Hippocampal formation (tissue), 2 donors: ENCODE data around the gene CSF1R.

ENCODE experiments used
- DNase-seq, 2 donors: peaks; one replicate each; lab custom pipeline; 2025; lab: John Stamatoyannopoulos, UW

Gene CSF1R

DNA sequence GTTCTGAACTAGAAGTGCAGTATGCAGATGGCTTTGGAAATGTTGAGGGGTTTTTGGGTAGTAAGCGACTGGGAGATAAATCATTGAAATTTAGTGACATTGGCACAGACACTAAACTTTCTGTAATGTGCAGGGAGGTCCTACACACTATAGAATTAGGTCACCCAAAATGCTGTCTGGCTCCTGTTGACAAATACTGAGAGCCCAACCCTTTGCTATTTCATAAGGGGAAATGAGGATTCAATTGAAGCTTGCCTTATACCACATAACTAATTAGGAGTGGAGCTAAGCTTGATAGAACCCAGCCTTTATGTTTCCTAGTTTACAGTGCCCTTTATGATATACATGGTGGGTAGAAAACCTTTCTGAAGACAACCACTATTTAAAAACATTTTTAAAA lies 63.2 kb downstream of the CSF1R start:
- DNase-seq: no peak

DNA sequence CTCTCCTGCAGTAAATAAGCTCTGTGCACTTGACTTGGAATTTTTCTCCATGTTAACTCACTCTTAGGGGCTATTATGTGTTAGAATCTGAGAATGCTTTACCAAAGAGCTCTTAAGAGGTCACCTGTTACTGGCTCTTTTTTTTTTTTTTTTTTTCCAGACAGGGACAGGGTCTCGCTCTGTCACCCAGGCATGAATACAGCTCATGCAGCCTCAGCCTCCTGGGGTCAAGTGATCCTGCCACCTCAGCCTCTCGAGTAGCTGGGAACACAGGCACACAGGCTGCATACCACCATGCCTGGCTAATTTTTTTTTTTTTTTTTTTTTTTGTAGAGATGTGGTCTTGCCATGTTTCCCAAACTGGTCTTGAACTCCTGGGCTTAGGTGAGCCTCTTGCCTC lies 63.7 kb downstream of the CSF1R start:
- DNase-seq: no peak

DNA sequence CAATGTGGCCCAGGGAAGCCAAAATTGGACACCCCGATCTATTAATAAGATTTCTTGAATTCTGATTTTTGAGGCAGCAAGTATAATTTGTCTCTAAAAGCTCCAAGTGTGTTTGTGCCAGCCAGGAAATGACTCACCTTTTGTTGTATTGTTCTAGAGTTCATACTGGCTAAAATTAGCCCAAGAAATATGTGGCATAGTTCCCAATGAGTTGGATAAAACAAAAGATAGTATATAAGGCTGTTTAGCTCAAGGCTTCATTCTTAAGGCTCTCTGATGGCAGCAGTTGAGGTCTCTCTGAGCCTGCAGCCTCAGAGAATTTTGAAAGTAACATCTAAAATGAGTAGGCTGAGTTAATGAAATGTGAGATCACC lies 64.2 kb downstream of the CSF1R start:
- DNase-seq: no peak

DNA sequence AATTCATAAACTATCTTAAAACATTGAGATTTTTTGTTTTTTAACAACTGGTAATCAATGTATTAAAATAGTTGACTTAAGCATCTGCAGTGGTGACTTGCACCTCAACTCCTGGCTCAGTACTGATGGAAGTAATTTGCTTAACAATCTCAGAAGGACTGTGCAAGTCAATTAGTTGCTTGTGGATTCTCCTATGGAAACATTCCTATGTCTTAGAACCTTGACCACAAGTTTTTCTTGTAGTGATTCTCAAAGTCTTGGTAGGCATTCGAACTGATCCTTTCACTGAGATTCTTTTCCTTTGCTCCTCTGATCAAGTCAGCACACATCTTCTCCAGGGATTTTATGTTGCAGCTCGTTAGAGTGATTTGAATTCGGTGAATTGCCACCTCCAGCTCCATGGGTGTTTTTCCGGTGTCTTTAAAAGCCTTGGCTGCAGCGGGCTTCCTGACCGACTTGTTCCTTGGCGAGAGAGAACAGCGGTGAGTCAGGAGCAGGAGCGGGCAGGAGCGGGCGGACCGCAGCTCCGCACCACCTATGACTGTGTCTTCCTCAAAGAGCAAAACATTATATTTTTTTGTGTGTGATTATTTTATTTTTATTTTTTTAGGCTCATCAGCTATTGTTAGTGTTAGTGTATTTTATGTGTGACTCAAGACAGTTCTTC lies 64.7 kb downstream of the CSF1R start:
- peak in 1 of 2 donors; percentile 1 for DNase-seq

DNA sequence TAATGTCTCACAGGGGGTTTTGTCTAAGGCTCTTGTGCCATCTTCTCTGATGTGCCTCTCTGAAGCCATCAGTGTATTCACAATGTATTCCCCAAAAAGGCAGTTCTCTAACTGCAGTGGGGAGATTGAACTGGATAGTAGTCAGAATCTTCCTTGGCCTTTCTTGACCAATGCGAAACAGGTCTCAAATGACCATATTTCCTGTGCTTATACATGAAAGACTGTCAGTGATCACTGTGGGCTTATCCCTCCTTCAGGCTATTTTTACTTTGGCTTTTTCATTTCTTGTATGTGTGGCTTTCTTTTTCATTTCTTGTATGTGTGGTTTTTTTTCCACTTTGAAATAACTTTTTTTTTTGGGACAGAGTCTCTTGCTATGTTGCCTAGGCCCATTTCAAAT lies 66.1 kb downstream of the CSF1R start:
- DNase-seq: no peak

DNA sequence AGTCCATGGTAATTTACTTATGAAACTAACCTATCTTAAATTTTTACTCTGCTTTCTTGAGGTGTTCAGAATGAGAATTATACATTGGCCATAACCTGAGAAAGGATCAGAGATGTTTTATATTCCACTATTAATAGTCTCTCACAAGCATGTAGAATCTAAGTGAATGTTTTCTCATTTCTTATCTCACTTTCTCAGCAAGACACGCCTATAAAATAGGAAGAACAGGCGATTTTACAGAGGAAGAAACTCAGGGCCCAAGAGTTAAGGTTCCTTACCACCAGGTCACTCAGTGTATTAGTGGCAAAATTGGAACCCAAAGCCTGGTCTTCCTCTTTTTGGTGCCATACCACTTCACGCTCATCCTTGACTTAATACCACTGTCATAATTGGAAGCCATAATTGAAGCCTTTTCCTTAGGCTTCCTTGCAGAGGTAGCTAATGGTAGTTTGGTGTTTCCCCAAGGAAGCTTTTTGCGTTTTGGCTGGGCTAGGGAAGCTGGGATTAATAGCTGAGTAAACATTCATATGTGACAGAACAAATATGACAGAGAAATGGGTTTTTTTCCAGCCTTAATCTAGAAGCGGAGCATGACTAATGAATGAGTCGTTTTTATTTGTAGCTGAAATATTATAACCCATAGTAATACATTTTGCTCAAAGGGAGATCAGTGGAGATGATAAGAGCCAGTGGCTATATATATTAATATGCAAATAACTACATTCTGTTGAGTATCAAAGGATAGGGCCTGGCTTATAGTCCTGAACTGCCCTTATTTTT lies 68.9 kb downstream of the CSF1R start:
- DNase-seq: no peak

DNA sequence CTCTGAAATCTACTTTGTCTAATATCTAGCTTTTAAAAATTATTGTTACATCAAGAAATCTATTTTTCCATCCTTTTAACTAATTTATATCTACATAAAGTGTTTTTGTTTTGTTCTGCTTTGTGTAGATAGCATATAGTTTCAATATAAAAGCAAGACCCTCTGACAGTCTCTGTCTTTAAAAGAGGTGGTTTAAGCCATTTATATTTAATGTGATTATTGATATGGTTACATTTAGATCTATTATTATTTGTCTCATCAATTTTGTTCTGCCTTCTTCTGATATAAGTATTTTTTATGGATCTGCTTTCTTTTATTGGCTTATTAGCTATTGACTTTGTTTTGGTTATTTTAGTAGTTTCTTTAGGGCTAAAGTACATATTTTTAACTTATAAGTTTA lies 69.8 kb downstream of the CSF1R start:
- no peak for DNase-seq

DNA sequence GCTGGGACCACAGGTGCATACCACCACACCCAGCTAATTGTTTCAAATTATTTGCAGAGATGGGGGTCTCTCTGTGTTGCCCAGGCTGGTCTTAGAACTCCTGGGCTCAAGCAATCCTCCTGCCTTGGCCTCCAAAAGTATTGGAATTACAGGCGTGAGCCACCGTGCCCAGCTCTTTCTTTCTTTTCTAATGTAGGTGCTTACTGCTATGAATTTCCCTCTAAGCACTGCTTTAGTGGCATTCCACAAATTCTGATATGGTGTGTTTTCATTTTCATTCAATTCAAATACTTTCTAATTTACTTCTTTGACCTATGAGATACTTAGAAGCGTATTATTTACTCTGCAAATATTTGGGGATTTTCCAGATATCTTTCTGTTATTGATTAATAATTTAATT lies 70.9 kb downstream of the CSF1R start:
- DNase-seq: no peak

DNA sequence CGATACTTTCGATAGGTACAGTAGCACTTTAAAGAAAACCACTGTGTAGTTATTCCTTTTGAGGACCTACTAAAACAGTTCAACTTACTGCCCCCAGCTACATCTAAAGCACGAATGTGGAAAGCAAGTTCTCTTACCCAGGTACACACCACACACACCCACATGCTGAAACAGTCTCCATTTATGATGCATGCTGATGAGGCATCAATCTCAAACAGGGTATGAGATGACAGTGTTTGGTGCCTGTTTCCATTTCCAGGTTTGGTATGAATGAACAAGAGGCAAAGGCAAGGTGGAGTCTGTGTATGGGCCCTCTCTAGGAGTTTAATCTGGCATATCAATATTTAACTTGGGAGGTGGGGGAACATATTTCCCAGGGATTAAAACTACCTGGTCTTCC lies 71.9 kb downstream of the CSF1R start:
- no peak for DNase-seq

DNA sequence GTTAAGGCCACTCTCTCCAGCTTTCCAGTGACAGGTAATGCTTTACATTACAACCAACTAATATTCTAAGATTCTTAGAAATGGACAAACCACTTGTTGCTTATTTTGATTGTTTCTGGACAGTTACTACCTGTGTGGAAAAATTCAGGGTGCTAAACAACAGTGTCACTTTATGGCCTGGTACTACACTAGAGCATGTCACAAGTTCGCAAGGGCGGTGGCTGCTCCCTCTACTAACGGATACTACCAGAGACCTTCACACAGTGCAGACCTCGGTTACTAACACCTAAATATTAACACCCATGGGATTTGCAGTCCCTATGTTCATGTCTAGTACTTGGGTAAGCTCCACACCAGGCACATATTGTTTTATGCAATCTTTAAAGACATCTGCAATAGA lies 72.4 kb downstream of the CSF1R start:
- no peak for DNase-seq

DNA sequence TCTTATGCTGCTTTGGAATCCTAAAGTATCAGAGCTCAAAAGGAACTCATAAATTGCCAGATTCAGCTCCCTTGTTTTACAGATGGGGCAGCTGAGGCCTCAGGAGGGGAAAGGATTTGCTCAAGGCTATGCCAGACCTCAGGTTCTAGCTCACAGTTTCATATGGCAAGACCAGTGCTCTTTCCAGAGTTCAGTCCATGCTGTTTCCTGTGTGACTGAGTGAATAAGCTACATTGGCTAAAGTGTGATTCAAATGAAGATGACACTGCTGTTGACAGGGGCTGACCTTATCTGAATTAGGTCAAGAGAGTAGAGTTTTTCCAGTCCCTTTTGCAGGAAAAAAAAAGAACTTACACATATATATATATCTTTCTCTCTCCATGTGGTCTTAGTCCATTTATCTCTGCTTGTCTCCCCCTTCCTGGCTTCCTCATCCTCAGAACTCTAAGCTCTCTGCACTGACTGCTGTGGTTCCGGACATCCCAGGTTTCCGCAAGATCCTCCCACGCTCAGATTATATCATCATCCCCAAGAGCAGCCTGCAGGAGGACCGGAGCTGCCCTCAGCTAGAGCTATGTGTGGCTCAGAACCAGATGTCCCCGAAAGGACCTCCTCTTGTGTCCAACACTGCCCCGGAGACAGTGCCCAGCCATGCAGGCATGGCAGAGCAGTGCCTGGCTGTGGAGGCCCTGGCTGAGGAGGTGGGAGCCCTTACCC lies 76.5 kb downstream of the CSF1R start:
- DNase-seq: no peak

DNA sequence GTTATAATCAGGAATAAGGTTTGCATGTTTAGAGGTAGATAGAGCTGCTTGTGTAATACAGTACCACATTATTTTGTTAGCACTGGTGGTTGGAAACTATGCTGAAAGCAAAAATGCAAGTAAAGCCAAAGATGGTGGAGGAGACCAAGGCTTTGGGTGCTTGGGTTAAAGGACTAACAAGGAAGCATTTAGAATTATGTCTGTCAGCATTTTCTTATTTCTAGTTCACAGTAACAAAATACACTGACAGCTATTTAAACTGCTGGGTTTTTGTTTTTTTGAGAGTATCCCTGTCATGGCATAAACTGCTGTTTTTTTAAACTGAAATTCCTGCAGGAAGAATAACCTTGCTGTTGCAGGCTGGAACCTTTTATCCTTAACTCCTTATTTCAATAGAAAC lies 79.3 kb downstream of the CSF1R start:
- no peak for DNase-seq

DNA sequence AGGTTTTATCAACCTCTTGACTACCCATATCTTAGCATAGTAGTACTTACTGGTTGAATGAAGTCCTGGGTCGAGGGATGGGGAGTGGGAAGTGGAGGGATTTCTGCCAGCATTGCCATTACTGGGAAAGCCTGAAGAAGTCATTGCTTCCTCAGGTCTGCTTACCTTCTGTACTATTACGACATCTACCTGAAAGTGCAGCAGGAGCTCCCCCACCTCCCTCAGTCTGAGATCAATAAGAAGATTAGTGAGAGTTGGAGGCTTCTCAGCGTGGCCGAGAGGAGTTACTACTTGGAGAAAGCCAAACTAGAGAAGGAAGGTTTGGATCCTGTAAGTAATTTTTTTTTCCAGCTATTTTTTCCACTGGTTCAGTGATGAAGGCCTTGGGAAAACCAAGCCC lies 80.0 kb downstream of the CSF1R start:
- DNase-seq: no peak
